Right atrium auricular region (tissue), 2 donors: ENCODE results near the gene RBPJL. TPM values are rescaled to one million over a fixed set of nuclear protein-coding genes. Genes with fewer than 3 reads are reported as not detected.

Experiments used
- DNase-seq: peaks from one replicate; pipeline ENCODE4 v3.0.0-alpha.2; 2019; ENCODE audit warnings: low spot score
- H3K27ac ChIP-seq, 2 donors: fragments of 200-600 bp; sonication (generic); 1 replicate in 1 of 2; 2 replicates in 1 of 2; pipeline ENCODE4 v1.5.1; 2016 to 2019
- H3K27me3 ChIP-seq, 2 donors: fragments of 200-600 bp; sonication (generic); one replicate each; pipeline versions ENCODE4 v1.5.1 to v1.6.0; 2017 to 2019
- H3K36me3 ChIP-seq: fragments of 200-600 bp; sonication (generic); one replicate; pipeline ENCODE4 v1.5.1; 2016
- H3K4me1 ChIP-seq, 2 donors: fragments of 200-600 bp; sonication (generic); one replicate each; pipeline versions ENCODE4 v1.5.1 to v1.6.0; 2017 to 2019
- H3K4me3 ChIP-seq, 2 donors: fragments of 200-600 bp; sonication (generic); 1 replicate in 1 of 2; 2 replicates in 1 of 2; pipeline ENCODE4 v1.5.1; 2017 to 2019; ENCODE audit warnings: mild to moderate bottlenecking in 1 of 2, moderate library complexity in 1 of 2
- H3K9me3 ChIP-seq, 2 donors: fragments of 200-600 bp; sonication (generic); one replicate each; pipeline ENCODE4 v1.5.1; 2019
- total RNA-seq, 2 donors: library from RNA; depleted of rRNA; stranded (reverse); fragments of >200 nt; gene quantifications; one replicate each; pipeline ENCODE4 v1.1.0, GENCODE V29; 2016
- TF ChIP-seq, protein P1 (sequence below), 2 donors: fragments of 200-600 bp; sonication (generic); IDR thresholded peaks; one replicate each; pipeline ENCODE4 v1.5.1; 2019; ENCODE audit warnings: antibody characterized with exemption in 2 of 2

Gene RBPJL
- total RNA-seq, 2 donors from 2014 or later, result not detected

DNA sequence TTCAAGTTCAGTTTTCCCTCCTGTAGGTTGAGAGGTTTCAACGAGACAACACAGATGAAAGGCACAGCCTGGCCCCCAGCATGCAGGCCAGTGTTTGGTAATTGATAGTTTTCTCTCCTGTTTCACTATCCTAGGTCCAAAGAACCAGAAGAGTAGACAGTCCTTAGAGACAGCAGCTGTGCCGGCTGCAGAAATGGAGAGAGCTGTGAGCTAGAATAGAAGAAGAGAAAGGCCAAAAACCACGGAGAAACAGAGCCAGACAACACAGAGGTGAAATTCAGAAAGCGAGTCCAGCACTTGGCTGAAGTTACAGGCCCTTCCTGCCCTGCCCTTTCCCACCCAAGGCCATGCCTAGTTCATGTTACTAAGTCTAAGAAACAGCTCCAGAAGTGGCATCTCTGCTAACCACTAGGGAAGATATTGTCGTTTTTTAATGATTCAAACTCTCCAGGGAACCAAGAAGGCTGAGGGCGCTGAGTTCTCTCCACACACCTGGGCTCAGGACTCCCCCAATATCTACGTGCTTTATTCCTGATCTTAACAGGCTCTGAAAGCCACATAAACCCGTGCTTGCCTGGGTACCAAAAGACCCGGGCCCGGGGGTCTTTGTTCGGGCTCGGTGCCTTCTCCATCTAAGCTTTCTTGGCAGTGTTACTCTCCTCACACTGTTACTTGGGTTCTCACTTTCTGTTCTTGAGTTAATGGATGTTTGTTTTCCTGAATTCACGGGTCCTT is 16.5 kb upstream of the RBPJL start:
- Histone ChIP-seq H3K27ac (no peak overlapping the region), H3K4me3 (no peak overlapping the region), H3K36me3 (no peaks in the 10 kb centered on the region), H3K4me1 (peaks cover 0 to 12% of the 10 kb centered on the region in 2 donors), H3K27me3 (no peaks in the 10 kb centered on the region), H3K9me3 (no peaks in the 10 kb centered on the region)
- no peak for DNase-seq
- TF ChIP-seq, protein P1, sequence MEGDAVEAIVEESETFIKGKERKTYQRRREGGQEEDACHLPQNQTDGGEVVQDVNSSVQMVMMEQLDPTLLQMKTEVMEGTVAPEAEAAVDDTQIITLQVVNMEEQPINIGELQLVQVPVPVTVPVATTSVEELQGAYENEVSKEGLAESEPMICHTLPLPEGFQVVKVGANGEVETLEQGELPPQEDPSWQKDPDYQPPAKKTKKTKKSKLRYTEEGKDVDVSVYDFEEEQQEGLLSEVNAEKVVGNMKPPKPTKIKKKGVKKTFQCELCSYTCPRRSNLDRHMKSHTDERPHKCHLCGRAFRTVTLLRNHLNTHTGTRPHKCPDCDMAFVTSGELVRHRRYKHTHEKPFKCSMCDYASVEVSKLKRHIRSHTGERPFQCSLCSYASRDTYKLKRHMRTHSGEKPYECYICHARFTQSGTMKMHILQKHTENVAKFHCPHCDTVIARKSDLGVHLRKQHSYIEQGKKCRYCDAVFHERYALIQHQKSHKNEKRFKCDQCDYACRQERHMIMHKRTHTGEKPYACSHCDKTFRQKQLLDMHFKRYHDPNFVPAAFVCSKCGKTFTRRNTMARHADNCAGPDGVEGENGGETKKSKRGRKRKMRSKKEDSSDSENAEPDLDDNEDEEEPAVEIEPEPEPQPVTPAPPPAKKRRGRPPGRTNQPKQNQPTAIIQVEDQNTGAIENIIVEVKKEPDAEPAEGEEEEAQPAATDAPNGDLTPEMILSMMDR (IDR thresholded peaks at IDR 0.05), result no peak

DNA sequence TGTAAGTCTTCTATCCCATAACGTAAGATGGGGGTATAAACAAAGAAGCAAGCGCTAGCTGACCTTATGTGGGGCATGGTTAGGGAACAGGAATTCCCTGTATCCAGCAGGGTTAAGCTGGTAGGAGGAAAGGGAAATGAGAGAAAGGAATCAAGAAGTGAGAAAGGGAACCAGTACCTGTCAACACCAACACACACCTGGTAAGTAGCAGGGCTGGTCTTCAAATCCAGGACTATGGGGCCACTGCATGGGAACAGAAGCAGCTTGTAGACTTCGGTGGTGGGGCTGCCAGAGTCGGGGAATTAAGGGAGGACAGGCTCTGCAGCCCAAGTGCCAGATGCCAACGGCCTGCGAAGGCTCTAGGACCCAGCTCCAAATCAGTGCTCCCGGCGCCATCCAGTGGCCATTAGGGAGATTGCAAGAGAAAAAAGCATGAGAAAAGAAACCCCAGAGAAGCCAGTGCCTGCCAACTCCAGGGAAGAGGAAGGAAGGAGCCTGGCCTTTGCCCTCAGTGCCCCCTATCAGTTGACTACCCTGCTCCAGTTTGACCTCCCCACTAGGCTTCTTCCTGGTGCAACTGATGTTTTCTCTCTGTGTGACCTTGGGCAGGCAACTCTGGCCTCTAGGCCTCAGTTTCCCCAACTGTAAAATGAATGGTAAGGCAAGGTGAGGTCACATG is 15.8 kb upstream of the RBPJL start:
- Histone ChIP-seq H3K4me3 (no peak overlapping the region), H3K4me1 (peaks cover 0 to 12% of the 10 kb centered on the region in 2 donors), H3K27ac (no peak overlapping the region), H3K36me3 (no peaks in the 10 kb centered on the region), H3K9me3 (no peaks in the 10 kb centered on the region), H3K27me3 (no peaks in the 10 kb centered on the region)
- peak; percentile 84 for DNase-seq
- TF ChIP-seq, protein P1 (IDR thresholded peaks at IDR 0.05), result peak; percentile 74 to 92

DNA sequence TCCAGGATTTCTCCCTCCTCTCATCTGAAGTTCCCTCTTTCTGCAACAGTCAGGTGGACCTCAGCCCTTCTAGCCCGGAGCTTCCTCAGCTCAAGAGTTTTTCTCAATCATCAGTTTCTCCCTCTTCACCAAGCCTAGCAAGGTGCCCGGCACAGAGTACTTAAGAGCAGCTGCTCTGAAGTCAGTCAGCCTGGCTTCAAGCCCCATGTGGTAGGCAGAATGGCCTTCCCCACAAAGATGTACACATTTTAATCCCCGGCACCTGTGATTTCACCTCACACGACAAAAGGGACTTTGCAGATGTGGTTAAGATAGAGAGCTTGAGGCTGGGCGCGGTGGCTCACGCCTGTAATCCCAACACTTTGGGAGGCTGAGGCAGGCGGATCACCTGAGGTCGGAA is 15.1 kb upstream of the RBPJL start:
- H3K27ac ChIP-seq, result no peak overlapping the region
- no peak overlapping the region for H3K4me3 ChIP-seq
- no peak for DNase-seq
- H3K27me3 ChIP-seq, result no peaks in the 10 kb centered on the region
- H3K9me3 ChIP-seq, result no peaks in the 10 kb centered on the region
- TF ChIP-seq, protein P1 (IDR thresholded peaks at IDR 0.05), result no peak
- no peaks in the 10 kb centered on the region for H3K36me3 ChIP-seq
- peaks cover 0 to 12% of the 10 kb centered on the region in 2 donors for H3K4me1 ChIP-seq

DNA sequence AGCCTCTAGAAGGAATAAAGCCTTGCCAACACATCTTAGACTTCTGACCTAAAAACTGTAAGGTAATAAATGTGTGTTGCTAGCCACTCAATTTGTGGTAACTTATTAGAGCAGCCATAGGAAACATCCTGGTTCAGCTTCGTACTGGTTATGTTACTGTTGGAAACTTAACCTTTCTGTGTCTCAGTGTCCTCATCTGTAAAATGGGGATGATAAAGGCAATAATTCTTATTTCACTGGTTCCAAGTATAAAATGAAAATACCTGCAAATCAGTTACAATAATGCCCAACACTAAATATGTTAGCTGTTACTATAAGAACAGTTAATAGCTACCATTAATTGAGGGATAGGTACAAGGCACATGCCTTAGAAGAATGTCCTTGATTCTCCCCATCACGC is 14.3 kb upstream of the RBPJL start:
- Histone ChIP-seq H3K4me1 (peaks cover 0 to 12% of the 10 kb centered on the region in 2 donors), H3K27me3 (no peaks in the 10 kb centered on the region), H3K36me3 (no peaks in the 10 kb centered on the region), H3K4me3 (no peak overlapping the region), H3K27ac (no peak overlapping the region), H3K9me3 (no peaks in the 10 kb centered on the region)
- no peak for DNase-seq
- TF ChIP-seq, protein P1 (IDR thresholded peaks at IDR 0.05), result no peak

DNA sequence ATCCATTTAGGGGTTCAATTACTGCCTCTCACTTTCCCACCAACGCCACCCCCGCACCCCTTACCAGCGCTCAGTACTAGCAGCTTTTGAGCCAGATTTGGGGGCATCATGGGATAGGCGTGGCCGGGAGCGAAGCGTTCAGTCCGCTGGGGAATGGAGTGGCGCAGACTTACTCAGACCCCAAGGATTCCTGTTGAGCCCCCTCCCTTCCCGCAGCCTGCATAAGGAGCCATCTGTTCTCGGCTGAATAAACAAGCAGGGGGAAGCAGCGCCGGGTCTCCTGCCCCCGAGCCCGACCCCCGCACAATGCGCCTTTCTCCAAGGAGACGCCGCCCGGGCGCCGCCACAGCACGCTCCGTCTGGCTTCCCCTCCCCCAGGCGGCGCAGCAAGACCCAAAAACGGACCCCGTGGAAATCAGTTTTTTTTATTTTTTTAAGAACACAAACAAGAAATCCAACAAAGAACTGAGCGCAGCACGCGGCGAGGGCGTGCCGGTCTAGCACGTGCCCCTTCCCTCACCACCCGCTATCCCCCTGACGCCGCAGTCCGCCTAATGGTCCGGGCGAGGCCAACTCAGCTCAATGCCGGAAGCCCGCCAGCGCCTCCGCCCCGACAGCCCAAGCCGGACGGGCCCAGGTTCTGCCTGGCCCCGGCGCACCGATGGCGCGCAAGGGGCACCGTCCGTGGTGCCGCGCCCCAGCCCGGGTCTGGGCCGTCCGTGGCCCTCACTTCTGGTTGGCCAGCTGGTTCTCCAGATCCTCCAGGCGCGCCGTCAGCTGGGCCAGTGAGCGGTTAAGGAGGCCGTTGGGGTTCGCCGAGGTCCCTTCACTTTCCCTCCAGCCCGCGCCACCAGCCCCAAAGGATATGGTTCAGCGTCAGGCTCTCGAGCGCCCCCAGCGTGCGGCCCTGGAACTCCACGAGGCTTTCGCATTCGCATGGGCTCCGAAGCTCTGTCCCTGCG is 13.3 kb upstream of the RBPJL start:
- peak; percentile 81 for DNase-seq
- H3K9me3 ChIP-seq, result no peaks in the 10 kb centered on the region
- peaks cover 0 to 12% of the 10 kb centered on the region in 2 donors for H3K4me1 ChIP-seq
- H3K27me3 ChIP-seq, result no peaks in the 10 kb centered on the region
- H3K36me3 ChIP-seq, result no peaks in the 10 kb centered on the region
- H3K4me3 ChIP-seq, result peak overlapping the region; percentile 31 to 60
- no peak overlapping the region for H3K27ac ChIP-seq
- TF ChIP-seq, protein P1 (IDR thresholded peaks at IDR 0.05), result peak; percentile 94 to 97
